HG03139 (cell line): Measurements from ENCODE around the gene INF2.
"Not testable (repeated sequence)": the region's sequence is repeated elsewhere in the genome, so short reads cannot be mapped to it uniquely, and the experiment has no call there.

Source experiments
- ATAC-seq: cut with Tn5 transposase; IDR thresholded peaks from one replicate; pipeline ENCODE4 v1.9.1; 2021; ENCODE audit not compliant: unreplicated experiment

Gene INF2

DNA sequence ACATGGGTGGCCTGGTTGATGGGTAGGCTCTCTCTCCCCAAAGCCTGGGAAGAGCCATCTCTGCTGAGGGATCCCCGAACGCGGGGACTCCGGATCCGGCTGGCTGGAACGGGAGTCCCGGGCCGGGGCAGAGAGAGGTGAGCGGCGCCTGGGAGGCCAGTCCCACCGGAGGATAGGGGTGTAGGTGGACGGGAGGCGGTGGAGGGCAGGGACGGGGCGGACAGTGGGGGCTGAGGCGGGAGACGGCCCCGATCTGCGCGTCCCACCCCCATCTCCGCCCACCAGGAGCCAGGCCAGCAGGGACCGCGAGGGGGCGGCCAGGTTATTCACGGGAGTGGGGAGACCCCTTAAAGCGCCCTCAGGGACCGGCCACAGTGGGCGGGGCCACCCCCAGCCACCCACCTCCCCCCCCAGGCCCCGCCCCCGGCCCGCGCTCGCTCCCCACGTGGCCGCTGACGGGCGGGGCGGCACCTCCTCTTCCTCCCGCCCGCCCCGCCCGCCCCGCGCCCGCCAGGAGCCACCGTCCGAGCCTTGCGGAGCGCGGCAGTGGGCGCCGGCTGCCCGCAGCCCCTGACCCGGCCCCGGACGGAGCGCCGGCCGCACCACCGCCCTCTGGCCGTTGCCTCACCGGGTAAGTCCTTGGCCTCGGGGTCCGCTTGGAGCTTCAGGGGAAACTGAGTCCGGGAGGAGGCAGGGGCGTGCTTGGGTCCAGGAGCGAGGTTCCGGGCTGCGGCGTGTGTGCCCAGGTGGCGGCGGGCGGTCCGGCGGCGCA is at the start of gene INF2:
Gene INF2, plus strand, starts transcription at position 510 of the 772 bp plus-strand sequence. CDS start 11,748 bp downstream, outside the sequence.
- no peak for ATAC-seq

DNA sequence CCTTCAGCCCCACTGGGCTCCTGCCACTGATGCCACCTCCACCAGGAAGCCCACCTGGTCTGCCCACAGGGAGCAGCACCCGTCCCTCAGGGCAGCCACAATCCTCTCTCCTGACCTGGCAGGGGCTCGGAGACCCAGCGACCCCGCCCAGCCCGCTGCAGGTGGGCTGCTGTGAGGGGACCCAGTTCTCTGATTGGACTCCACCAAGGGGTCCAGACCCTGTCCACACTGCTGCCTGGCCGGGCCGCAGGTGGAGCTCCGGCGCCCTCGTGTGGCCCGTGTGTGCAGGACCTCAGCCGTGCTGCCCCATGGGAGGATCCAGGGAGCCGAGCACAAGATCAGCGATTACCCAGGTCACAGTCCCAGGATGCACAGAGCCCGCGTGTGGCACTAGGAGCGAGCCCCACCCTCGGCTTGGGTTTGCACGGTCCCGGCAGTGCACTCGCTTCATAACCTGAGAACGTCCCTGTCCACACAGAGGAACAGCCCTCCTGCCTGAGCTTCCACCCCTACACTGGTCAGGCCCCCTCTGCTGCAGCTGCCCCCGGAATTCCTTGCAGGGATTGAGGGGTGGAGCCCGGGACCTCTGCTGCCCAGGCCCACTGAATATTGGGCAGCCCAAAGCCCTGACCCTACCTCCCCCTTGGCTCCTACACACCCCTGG is 49.4 kb upstream of the INF2 start:
- no peak for ATAC-seq

DNA sequence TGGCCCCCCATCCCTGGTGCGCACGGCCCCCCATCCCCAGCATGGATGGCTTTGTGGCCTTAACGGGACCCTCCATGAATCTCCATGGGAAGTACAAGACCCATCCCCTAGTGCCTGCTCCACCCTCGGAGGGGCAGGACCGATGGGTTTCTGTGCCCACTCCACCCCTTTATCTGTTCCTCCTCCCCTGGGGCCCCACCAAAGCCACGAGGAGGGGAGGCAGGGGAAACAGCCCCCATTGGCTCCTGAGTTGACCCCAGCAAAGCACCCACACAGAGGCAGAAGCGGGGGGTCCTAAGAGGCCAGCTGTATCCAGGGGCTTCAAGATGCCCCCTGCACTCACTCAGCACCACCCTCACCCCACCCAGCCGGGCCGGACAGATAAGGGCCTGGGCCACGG is 48.7 kb upstream of the INF2 start:
- ATAC-seq: no peak

DNA sequence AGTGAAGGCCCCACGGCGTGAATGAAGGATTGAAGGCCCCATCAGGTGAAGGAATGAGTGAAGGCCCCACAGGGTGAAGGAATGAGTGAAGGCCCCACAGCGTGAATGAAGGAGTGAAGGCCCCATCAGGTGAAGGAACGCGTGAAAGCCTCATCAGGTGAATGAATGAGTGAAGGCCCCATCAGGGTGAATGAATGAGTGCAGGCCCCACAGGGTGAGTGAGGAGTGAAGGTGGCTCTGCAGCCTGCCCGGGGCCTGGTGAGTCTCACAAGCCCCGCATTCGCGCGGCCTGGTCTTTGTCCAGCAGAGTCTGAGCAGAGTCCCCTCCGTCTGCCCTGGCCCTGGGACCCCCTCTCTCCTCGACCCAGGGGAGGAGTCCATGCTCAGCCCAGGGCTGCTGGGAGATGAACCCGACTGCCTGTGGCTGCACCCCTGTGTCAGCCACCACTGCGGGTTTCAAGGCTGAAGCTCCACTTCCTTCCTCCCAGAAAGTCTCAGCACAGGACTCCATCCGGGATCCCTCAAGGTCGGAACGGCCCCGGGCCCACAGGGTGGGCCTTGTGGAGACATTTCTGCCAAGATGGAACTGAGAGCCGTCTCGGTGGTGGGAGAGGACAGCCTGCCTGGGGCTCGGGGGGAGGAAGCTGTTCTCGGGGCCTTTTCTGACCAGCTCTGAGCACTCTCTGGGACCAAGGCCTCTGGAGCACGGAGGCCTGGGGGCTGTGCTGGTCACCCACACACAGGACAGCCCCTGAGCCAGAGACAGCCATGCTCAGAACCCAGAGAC is 47.5 kb upstream of the INF2 start:
- no peak for ATAC-seq

DNA sequence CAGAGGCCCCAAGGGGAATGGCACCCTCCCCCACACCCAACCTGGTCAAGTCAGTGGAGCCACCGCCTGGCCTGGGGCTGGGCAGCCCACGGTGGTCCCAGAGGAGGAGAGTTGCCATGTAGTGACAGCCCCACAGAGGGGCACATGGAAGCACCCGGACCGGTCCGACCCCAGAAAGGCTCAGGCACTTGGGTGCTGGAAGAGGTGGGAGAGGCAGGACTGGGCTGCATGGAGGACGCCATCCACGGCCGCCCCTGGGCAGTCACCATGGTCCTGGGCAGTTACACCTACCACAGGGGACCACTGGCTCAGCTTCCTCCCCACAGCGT is 46.9 kb upstream of the INF2 start:
- ATAC-seq: no peak

DNA sequence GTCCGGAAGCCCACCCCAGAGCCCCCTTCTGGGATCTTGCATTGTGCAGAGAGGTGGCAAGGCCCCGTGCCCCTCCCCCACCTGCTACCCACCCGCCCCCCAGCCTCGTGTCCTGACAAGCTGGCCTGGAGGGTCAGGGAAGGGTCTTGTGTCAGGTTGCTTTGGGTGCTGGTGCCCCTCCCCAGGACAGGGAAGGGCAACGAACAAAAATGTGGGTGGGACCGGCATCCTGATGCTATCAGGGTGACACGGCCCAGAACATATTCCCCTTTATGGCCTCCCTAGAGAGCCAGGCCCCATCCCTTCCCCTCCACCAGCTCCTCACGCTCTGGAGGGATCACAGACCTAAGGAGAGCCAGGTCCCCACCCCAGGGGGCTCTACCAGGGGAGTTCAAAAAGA is 46.1 kb upstream of the INF2 start:
- no peak for ATAC-seq

DNA sequence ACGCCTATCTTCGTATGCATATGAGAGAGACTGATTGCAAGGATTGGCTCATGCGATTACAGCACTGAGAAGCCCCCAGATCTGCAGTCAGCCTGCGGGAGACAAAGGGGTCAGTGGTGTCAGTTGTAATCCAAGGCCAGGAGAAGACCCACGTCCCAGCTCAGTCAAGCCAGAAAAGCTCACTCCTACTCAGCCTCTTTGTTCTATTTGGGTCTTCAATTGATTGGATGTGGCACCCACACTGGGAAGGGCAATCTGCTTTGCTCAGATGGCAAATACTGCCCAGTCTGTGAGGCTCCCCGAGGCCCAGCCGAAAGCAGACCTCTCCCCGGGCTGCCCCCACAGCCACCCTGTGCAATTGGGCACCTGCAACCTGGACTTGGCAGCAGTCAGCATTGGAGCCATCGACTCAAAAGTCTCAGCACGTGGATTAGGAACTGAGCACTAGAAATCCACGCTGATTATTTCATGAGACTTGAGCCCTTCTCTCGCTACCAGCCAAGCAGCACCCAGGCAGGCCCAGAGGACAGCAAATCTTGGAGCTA is 45.3 kb upstream of the INF2 start:
- ATAC-seq: no peak

DNA sequence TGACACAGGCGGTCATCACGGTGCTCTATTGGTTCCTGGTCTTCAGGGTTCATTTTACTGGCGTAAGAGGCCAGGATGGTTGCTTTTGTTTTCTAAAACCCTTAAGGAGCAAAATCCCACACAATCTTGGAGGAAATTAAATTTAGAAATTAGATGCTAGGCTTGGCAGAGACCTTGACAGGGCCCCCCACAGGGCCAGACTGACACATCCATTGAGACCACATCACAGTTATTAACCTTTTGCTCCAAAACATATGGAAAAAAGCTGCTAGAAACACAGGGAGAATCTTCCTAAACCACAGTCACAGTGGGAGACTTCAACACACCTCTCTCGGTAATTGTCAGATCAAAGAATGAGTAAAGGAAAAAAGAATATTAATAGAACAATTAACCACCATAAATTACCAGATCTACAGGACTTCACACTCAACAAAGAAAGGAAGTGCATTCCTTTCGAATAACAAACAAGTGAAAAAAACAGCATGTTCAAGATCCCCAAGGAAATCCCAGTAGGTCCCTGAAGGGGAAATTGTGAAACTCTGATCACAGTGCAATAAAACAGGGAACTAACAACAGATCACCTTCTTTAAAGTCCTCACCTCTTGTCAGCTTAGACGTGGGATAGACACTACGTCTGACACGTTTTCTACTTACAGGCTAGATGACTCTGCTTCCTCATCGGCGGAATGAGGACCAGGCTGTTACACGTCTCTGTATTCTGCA is 44.6 kb upstream of the INF2 start:
- ATAC-seq: no peak

DNA sequence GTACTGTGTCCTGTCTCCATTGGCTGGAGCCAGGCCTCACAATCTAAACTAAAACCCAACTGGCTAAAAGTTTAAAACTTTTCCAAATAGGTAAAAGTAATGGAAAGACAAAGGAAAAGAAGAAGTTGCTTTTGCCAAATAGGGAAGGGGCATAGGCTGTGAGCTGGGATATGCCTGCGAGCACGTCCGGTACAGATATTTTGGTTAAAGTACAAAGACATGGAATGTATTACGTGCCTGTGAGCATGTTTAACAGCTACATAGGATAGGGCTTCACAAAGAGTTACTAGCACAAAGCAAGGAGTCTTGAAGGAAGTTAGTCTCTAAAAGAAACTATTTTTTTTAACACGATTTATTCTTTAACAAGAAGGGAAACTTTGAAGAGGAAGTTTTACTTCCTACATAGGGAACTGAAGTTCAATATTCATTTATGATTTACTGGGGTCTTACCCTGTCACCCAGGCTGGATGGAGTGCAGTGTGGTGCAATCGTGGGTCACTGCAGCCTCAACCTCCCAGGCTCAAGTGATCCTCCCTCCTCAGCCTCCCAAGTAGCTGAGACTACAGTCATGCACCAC is 41.9 kb upstream of the INF2 start:
- ATAC-seq: no peak

DNA sequence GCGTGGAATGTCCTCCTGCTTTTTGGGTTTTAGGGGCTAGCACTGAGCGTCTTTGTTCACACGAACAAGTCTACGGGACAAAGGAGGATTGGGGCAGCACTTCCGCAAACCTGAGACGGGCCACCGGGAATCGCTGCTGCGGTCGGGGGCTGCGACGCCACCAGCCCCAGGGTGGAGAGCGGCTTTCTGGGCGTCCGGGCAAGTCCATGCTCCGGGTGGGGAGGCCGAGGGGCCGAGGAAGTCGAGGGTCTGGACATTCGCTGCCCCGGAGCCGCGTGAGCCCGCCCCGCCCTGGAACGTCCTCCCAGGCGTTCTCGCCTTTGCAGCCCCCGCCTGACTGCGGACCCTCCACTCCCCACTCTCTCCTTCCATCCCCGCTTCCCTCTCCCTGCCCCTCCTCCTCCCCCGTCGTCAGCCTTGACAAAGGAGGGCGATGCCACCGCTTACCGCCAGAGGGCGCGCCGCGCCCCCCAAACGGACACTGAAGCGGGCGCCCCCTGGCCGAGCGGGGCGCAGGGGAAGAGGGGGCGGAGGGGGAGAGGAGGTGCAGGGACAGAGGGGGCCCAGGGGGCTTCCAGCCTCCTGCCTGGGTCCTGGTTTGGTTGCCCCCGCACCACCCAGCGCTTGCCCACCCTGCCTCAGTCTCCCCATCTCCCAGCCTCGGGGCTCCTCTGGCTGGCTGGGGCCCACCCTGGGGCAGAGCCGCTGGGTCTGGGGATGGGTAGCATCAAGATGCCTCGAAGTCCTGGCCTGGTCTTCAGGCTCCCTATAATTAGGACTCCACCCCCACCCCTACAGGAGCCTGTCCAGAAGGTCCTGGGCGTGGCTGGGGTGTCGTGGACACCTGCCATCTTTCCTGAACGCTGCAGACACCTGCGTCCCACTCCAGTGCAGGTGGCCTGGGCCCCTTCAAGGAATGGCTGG is 39.1 kb upstream of the INF2 start:
- no peak for ATAC-seq

DNA sequence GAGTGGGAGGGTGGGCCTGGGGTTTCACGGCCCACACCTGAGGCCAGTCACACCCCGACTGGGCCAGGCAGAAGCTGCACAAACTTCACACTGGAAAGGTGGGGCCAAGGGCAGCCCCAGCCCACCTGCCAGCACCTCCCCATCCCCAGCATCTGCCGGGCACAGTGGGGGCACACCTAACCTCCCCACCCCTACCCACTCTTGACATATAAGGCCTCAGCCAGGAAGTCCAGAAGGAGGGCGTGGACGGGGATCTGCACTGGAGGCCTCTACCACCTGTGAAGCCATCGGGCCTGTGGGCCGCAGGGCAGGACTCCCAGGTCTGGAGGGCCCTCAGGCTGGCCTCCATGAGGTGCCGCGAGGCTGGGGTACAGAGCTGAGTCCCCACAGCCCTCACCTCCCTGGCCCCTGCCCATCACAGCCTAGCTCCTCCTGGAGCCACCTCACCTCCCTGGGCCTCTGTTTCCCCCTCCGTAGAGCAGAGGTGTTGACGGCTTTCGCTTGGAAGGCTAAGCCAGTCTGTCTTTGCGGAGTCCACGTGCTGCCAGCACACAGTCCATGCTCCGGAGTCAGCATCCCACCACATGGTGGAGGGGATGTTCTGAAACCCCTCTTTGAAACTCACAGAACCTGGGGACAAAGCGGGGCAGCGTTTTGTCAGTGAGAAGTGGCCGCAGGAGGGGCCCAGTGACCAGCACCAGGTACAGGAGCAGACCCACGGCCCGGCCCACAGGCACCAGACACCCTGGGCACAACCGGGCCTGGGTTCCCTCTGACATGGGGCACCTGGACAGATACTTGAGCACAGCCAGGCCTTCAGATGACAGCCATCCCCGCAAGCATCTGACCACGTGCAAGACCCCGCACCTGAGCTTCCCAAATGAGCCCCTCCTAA is 38.2 kb upstream of the INF2 start:
- ATAC-seq: no peak

DNA sequence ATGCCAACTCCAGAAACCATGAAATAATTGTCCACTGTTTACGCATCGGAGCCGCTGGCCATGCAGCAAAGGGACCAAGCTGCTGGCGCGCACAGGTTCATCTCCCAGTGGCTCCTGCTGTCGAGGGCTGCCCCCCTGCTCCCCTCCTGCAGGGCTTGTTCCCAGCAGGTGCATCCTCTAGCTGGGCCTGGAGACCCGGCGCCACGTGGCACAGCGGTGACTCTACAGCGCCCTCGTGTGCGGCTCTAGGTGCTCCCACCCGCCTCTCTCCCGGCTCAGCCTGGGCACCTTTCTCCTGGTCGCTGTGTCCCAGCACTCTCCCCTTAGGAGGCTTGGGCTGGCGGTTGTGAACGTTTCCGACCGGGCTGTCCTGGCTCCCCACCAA is 37.5 kb upstream of the INF2 start:
- no peak for ATAC-seq

DNA sequence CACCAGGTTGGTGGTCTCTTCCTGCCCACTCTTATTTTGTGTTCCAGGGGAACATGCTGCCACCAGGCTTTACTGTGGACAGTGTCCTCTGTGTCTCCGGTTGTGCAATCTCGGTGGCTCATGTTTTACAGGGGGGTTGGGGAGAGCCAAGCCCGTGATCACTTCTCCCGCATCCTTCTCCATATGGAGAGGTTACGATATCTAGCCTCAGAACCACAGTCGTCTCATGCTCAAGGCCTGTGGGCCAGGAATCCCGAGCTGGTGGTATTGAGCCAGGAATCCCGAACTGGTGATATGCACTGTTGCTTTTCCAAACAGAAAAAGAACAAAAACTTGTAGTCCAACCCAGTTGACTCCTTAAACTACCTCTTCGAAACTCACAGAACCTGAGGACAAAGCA is 37.0 kb upstream of the INF2 start:
- ATAC-seq: no peak

DNA sequence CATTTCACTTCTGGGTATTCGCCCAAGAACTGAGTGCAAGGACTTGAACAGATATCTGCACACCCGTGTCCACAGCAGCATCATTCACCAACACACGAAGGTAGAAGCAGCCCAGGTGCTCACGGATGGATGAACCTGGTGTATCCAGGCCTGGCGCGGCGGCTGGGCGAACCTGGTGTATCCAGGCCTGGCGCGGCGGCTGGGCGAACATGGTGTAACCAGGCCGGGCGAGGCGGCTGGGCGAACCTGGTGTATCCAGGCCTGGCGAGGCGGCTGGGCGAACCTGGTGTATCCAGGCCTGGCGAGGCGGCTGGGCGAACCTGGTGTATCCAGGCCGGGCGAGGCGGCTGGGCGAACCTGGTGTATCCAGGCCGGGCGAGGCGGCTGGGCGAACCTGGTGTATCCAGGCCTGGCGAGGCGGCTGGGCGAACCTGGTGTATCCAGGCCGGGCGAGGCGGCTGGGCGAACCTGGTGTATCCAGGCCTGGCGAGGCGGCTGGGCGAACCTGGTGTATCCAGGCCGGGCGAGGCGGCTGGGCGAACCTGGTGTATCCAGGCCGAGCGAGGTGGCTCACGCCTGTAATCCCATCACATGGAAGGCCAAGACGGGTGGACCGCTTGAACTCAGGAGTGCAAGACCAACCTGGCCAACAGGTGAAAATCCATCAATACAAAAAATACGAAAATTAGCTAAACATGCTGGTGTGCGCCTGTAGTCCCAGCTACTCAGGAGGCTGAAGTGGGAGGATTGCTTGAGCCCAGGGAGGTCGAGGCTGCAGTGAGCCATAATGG is 36.1 kb upstream of the INF2 start:
- ATAC-seq: not testable (repeated sequence)

DNA sequence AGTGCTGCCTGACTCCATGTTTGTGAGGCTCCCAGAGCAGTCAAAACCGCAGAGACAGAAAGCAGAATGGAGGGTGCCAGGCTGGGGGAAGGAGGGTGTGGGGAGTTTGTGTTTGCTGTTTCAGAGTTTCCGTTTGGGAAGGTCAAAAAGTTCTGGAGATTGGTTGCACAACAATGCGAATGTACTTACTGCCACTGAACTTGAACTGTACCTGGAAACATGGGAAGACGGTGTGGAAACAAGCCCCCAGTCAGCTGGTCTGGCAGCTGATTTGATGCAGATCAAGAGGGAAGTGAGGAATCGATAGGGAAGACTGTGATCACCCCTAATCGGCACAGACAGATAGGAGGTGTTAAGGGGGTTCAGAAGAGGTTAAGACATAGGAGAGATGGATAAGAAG is 35.3 kb upstream of the INF2 start:
- ATAC-seq: no peak

DNA sequence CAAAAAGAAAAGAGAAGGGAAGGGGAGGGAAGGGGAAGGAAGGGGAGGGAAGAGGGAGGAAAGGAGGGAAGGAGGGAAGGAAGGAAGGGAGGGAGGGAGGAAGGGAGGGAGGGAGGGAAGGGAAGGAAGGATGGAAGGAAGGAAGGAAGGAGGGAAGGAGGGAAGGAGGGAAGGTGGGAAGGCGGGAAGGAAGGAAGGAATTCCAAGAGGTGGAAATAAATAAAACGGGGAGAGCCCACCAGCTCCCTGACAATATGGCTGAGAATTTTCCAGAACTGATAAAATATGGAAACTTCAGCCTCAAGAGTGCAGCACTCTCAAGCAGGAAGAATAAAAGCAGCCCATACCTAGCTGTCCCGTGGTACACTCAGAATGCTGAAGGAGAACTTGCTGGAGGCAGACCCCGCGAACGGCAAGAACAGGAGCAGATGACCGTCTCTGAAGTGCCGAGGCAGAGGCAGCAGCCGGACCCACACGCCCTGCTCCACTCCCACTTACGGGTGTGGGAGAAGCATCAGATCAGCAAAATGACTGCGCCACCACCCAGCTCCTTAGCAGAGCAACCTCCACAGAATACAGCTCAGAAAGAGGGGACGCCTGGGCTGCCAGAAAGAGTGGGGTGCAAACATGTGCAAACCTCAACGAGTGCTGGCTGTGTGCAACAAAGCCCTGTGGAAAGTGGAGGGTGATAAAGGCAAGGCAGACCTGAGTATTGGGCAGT is 34.1 kb upstream of the INF2 start:
- no peak for ATAC-seq

DNA sequence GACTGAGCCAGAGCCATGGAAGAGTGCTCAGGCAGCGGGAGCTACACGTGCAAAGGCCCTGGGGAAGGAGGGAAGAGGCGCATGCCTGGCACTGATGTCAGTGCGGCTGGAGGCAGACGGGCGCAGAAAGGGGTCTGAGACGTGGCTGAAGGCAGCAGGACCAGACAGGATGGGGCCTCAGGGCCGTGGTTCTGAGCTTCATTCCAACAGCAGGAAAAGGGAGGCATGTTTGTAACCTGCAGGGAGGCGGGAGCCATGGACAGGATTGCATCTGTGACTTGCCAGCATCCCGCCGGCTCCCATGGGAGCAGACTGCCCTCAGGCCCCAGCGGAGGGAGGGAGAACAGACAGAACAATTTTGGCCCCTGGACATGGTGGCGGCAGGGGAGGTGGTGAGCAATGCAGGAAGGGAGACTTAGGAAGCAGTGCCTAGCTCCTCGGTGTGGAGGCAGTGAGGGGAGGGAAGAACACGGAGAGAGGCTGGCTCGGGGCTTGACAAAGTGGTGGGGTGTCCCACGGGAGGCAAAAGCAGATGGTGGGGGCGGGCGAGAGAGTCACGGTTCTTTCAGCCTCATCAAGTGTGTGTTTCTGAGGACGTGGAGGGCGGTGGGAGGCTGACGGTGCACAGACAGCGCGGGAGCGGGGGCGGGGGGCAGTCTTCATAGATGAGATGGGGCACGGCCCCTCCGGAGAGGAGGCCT is 33.3 kb upstream of the INF2 start:
- ATAC-seq: no peak
